Heart left ventricle (tissue), 16 donors: ENCODE results near the gene NDST3. TPM values are rescaled to one million over a fixed set of nuclear protein-coding genes. Genes with fewer than 3 reads are reported as not detected.

Source experiments
- ATAC-seq, 4 donors: fragments of 200-7000 bp; cut with Tn5 transposase; one replicate each; pipeline ENCODE4 v1.9.1; 2020 to 2022; ENCODE audit warnings: moderate library complexity in 4 of 4, mild to moderate bottlenecking in 3 of 4, moderate number of reproducible peaks in 1 of 4
- DNase-seq, 5 donors: peaks; one replicate each; pipeline ENCODE4 v3.0.0-alpha.2; 2020
- H3K27ac ChIP-seq, 12 donors: fragments of 200-600 bp; sonication (generic) in 4 of 12; one replicate each; pipeline versions ENCODE4 v1.5.0 to v1.8.0; 2016 to 2022; ENCODE audit warnings: mild to moderate bottlenecking in 2 of 12
- H3K27me3 ChIP-seq, 9 donors: fragments of 200-600 bp; sonication (generic) in 2 of 9; one replicate each; pipeline versions ENCODE4 v1.5.1 to v1.8.0; 2016 to 2022; ENCODE audit warnings: mild to moderate bottlenecking in 3 of 9
- H3K36me3 ChIP-seq, 9 donors: fragments of 200-600 bp; sonication (generic) in 2 of 9; one replicate each; pipeline versions ENCODE4 v1.5.0 to v1.8.0; 2018 to 2022; ENCODE audit warnings: mild to moderate bottlenecking in 2 of 9
- H3K4me1 ChIP-seq, 12 donors: fragments of 200-600 bp; sonication (generic) in 4 of 12; one replicate each; pipeline versions ENCODE4 v1.5.0 to v1.8.0; 2016 to 2022; ENCODE audit warnings: mild to moderate bottlenecking in 3 of 12
- H3K4me3 ChIP-seq, 12 donors: fragments of 200-600 bp; sonication (generic) in 4 of 12; one replicate each; pipeline versions ENCODE4 v1.5.0 to v1.8.0; 2017 to 2022; ENCODE audit warnings: mild to moderate bottlenecking in 9 of 12, moderate library complexity in 4 of 12
- H3K9me3 ChIP-seq, 12 donors: fragments of 200-600 bp; sonication (generic) in 4 of 12; one replicate each; pipeline versions ENCODE4 v1.5.0 to v1.8.0; 2016 to 2022; ENCODE audit warnings: mild to moderate bottlenecking in 1 of 12
- POLR2A ChIP-seq, 2 donors: fragments of 450-650 bp; IDR thresholded peaks; one replicate each; pipeline ENCODE4 v1.6.1; 2017; ENCODE audit warnings: antibody characterized with exemption in 2 of 2, mild to moderate bottlenecking in 2 of 2, moderate library complexity in 2 of 2
- WGBS, 4 donors: extraction: QIAGEN DNeasy Blood & Tissue Kit in 2 of 4; methylation state at CpG; one replicate each; pipeline versions ENCODE4 v1.1.5 to v1.1.7; 2013 to 2018; 5-methylcytosine and 5-hydroxymethylcytosine counted together
- intact Hi-C, 10 donors: fragments of 100-400 bp; cut with DNase I; formaldehyde crosslinking; loops; one replicate each; pipeline versions ENCODE4 v1.11.1 to v1.14.2; 2022
- polyA plus RNA-seq, 2 donors: library from polyadenylated mRNA; stranded (reverse); fragments of 200-250 nt; gene quantifications; one replicate each; pipeline ENCODE4 v1.2.3, GENCODE V29; 2013
- total RNA-seq, 9 donors: library from RNA; depleted of rRNA in 2 of 9; stranded (reverse); fragments of >200 nt in 2 of 9; fragmentation: NEBNext Ultra II Directional in 3 of 9; extraction: Animal tissue kit (Norgen Biotek cat#: 25700) in 3 of 9; gene quantifications; one replicate each; pipeline versions ENCODE4 v1.1.0 to v1.2.4, GENCODE V29; 2016 to 2023
- TF ChIP-seq, protein P1 (sequence below), 12 donors: fragments of 200-600 bp; sonication (generic) in 4 of 12; IDR thresholded peaks; one replicate each; pipeline versions ENCODE4 v1.5.0 to v1.8.0; 2018 to 2022; ENCODE audit warnings: antibody characterized with exemption in 12 of 12, mild to moderate bottlenecking in 5 of 12
- donor health status: ischemic (EF 13 %, LVEDD 7.1; RV severe dilation, severe dysfunction).
- donor health status: healthy with polysubstance abuse.
- donor health status: DM: no; HTN: yes; CAD: no.
- donor health status: DM: no; HTN: no; CAD: no.
- donor health status: ischemic (EF 25% LVEDD 6.9; RV normal size, moderate dysfunction).
- donor health status: ischemic (EF 25% LVEDD 5.7; RV mildly dilated, moderate dysfunction).
- donor health status: healthy.
- donor health status: DM: yes; HTN: yes; CAD: no.
- donor health status: ischemic (EF 35%, LVEDD 5.7; RV mildly dilated, moderate dysfunction).
- donor health status: nonischemic (EF 11% LVEDD 7.7; RV severe dilation, severe dysfunction).
- donor health status: DM: yes; HTN: yes; CAD: no.
- donor health status: PGD.
- donor health status: ischemic (EF 29% LVEDD 5.4; RV normal size, mild dysfunction).
- donor health status: nonischemic (EF 23%, LVEDD 6.1; RV moderate dilation, normal function).

NDST3 gene
- total and polyA plus RNA-seq, 11 donors: 0.29 TPM; not detected in 10

GRCh38 chr4:118085700-118086099 lies 51.4 kb downstream of the NDST3 start:
- intact Hi-C loops: no loop called here
- no peaks in the 10 kb centered on the region for H3K4me1 ChIP-seq
- TF ChIP-seq POLR2A (IDR thresholded peaks at IDR 0.05): no peak
- TF ChIP-seq, protein P1, sequence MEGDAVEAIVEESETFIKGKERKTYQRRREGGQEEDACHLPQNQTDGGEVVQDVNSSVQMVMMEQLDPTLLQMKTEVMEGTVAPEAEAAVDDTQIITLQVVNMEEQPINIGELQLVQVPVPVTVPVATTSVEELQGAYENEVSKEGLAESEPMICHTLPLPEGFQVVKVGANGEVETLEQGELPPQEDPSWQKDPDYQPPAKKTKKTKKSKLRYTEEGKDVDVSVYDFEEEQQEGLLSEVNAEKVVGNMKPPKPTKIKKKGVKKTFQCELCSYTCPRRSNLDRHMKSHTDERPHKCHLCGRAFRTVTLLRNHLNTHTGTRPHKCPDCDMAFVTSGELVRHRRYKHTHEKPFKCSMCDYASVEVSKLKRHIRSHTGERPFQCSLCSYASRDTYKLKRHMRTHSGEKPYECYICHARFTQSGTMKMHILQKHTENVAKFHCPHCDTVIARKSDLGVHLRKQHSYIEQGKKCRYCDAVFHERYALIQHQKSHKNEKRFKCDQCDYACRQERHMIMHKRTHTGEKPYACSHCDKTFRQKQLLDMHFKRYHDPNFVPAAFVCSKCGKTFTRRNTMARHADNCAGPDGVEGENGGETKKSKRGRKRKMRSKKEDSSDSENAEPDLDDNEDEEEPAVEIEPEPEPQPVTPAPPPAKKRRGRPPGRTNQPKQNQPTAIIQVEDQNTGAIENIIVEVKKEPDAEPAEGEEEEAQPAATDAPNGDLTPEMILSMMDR (IDR thresholded peaks at IDR 0.05): no peak
- ATAC-seq (no peak), DNase-seq (no peak)
- 91 to 93% (median 91%) methylated on average over 4 of the region's 4 CpGs for WGBS, 4 donors
- no peak overlapping the region for H3K4me3 ChIP-seq
- H3K9me3 ChIP-seq: no peaks in the 10 kb centered on the region
- H3K27ac ChIP-seq: no peak overlapping the region
- no peaks in the 10 kb centered on the region for H3K27me3 ChIP-seq
- no peaks in the 10 kb centered on the region for H3K36me3 ChIP-seq

- H3K27ac ChIP-seq: no peak overlapping the region
- no peak for TF ChIP-seq POLR2A (IDR thresholded peaks at IDR 0.05)
- TF ChIP-seq, protein P1 (IDR thresholded peaks at IDR 0.05): no peak
- no peaks in the 10 kb centered on the region for H3K9me3 ChIP-seq
- DNase-seq (no peak), ATAC-seq (no peak)
- no peaks in the 10 kb centered on the region for H3K36me3 ChIP-seq
- H3K4me1 ChIP-seq: no peaks in the 10 kb centered on the region
- intact Hi-C loops: no loop called here
- no peaks in the 10 kb centered on the region for H3K27me3 ChIP-seq
- WGBS, 4 donors: 68 to 77% (median 72%) methylated on average over 3 of the region's 3 CpGs
- H3K4me3 ChIP-seq: no peak overlapping the region
Measured at GRCh38 chr4:118086344-118086743, 52.1 kb downstream of the NDST3 start.

GRCh38 chr4:118087366-118087765 lies 53.1 kb downstream of the NDST3 start:
- TF ChIP-seq POLR2A (IDR thresholded peaks at IDR 0.05): no peak
- TF ChIP-seq, protein P1 (IDR thresholded peaks at IDR 0.05): no peak
- Histone ChIP-seq H3K9me3 (no peaks in the 10 kb centered on the region), H3K36me3 (no peaks in the 10 kb centered on the region), H3K4me3 (no peak overlapping the region), H3K4me1 (no peaks in the 10 kb centered on the region), H3K27me3 (no peaks in the 10 kb centered on the region), H3K27ac (no peak overlapping the region)
- DNase-seq (no peak), ATAC-seq (no peak)
- intact Hi-C loops: no loop called here

DNA sequence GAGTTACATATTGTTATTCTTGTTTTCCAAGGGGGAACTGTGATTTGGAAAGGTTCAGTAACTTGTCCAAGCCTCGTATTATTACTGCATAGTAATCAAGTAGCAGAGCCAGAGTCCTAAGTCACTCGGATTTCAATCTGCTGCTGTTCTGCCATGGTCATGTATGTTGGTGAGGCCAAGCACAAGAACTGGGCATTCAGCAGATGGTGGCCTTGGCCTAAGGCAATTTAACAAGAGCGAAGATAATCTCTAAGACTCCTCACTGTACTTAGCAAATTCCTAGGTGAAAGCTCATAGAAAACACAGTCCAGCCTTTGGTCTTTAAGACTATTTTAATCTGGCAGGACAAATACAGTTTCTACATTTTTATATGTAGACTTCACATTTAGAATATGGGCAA lies 64.8 kb downstream of the NDST3 start:
- intact Hi-C loops: no loop called here
- no peaks in the 10 kb centered on the region for H3K4me1 ChIP-seq
- H3K9me3 ChIP-seq: no peaks in the 10 kb centered on the region
- ATAC-seq (no peak), DNase-seq (no peak)
- TF ChIP-seq, protein P1 (IDR thresholded peaks at IDR 0.05): no peak
- no peak for TF ChIP-seq POLR2A (IDR thresholded peaks at IDR 0.05)
- H3K36me3 ChIP-seq: no peaks in the 10 kb centered on the region
- no peaks in the 10 kb centered on the region for H3K27me3 ChIP-seq
- no peak overlapping the region for H3K4me3 ChIP-seq
- H3K27ac ChIP-seq: no peak overlapping the region
- 76 to 86% (median 82%) methylated on average over 3 of the region's 3 CpGs for WGBS, 4 donors
